T-cell (primary cell): Measurements from ENCODE around the gene IL9R. TPM values are rescaled to one million over a fixed set of nuclear protein-coding genes. Genes with fewer than 3 reads are reported as not detected.
"Not testable (repeated sequence)": the region's sequence is repeated elsewhere in the genome, so short reads cannot be mapped to it uniquely, and the experiment has no call there.

Source experiments
- ATAC-seq, 4 experiments: fragments of 200-7000 bp in 3 of 4; fragments of 150-1000 bp in 1 of 4; cut with Tn5 transposase; replicated peaks in 1 of 4; 1 replicate in 3 of 4; 2 replicates in 1 of 4; pipeline ENCODE4 v1.10.0; 2021; ENCODE audit warnings: moderate library complexity in 3 of 4, mild to moderate bottlenecking in 2 of 4, moderate number of reproducible peaks in 1 of 4
- CTCF ChIA-PET, 2 donors: fragments of 300-600 bp; sonication (Branson Sonifier 250); formaldehyde crosslinking; loops; one replicate each; lab custom pipeline; 2022; ENCODE audit warnings: antibody characterized with exemption in 2 of 2; lab: Charles Lee
- POLR2A ChIA-PET, 2 donors: fragments of 300-600 bp; sonication (Branson Sonifier 250); formaldehyde crosslinking; loops; one replicate each; lab custom pipeline; 2022; ENCODE audit warnings: antibody characterized with exemption in 2 of 2; lab: Charles Lee
- DNase-seq, 35 experiments: peaks; one replicate each; pipeline versions ENCODE4 v3.0.0 to v3.0.0-alpha.2; 2013 to 2023
- H3K27ac ChIP-seq: one replicate; pipeline ENCODE4 v1.5.1; 2013; ENCODE audit warnings: low read length
- H3K27me3 ChIP-seq, 2 experiments: replicated peaks in 1 of 2; 1 replicate in 1 of 2; 2 replicates in 1 of 2; pipeline versions ENCODE4 v1.6.1 to v1.7.0; 2013; ENCODE audit warnings: low read length in 1 of 2, mixed read lengths in 1 of 2; ENCODE audit not compliant: control insufficient read depth in 2 of 2, insufficient read depth in 2 of 2; ENCODE audit errors: extremely low read depth in 1 of 2
- H3K36me3 ChIP-seq, 2 donors: 1 replicate in 1 of 2; 2 replicates in 1 of 2; pipeline versions ENCODE4 v1.6.1 to v1.7.0; 2013; ENCODE audit warnings: low read length in 1 of 2; ENCODE audit not compliant: control insufficient read depth in 2 of 2, insufficient read depth in 1 of 2; ENCODE audit errors: extremely low read depth in 1 of 2
- H3K4me1 ChIP-seq, 2 experiments: 1 replicate in 1 of 2; 2 replicates in 1 of 2; pipeline versions ENCODE4 v1.6.1 to v1.7.0; 2013; ENCODE audit warnings: low read length in 2 of 2, mixed read lengths in 1 of 2; ENCODE audit not compliant: insufficient read depth in 2 of 2, control insufficient read depth in 1 of 2; ENCODE audit errors: extremely low read depth in 1 of 2
- H3K4me3 ChIP-seq, 2 donors: 1 replicate in 1 of 2; 2 replicates in 1 of 2; pipeline versions ENCODE4 v1.5.1 to v1.7.0; 2013; ENCODE audit warnings: mild to moderate bottlenecking in 2 of 2, low read length in 1 of 2, moderate library complexity in 1 of 2; ENCODE audit not compliant: control insufficient read depth in 1 of 2; ENCODE audit errors: extremely low read depth in 1 of 2
- H3K9me3 ChIP-seq: 2 replicates; pipeline ENCODE4 v1.7.0; 2013
- H3K27ac Mint-ChIP-seq, 2 donors: one replicate each; pipeline ENCODE4 v1.8.0; 2020 to 2021; ENCODE audit warnings: mild to moderate bottlenecking in 2 of 2, mixed read lengths in 2 of 2
- H3K27me3 Mint-ChIP-seq, 2 donors: one replicate each; pipeline ENCODE4 v1.8.0; 2021 to 2022; ENCODE audit warnings: mixed read lengths in 2 of 2
- H3K36me3 Mint-ChIP-seq: one replicate; pipeline ENCODE4 v1.8.0; 2021; ENCODE audit warnings: mixed read lengths
- H3K4me1 Mint-ChIP-seq, 3 donors: one replicate each; pipeline ENCODE4 v1.8.0; 2020 to 2022; ENCODE audit warnings: mixed read lengths in 3 of 3, mild to moderate bottlenecking in 1 of 3
- H3K4me3 Mint-ChIP-seq, 3 donors: one replicate each; pipeline ENCODE4 v1.8.0; 2020 to 2022; ENCODE audit warnings: mild to moderate bottlenecking in 3 of 3, mixed read lengths in 3 of 3, moderate library complexity in 3 of 3
- H3K9me3 Mint-ChIP-seq, 3 donors: one replicate each; pipeline ENCODE4 v1.8.0; 2020 to 2022; ENCODE audit warnings: mixed read lengths in 3 of 3
- WGBS: methylation state at CpG from one replicate; pipeline ENCODE4 v1.1.5; 2013; ENCODE audit warnings: missing lambda C conversion rate; ENCODE audit not compliant: insufficient coverage; 5-methylcytosine and 5-hydroxymethylcytosine counted together
- total RNA-seq, 35 experiments: library from RNA in 6 of 35; stranded (reverse) in 6 of 35; fragments of 120-200 nt in 1 of 35; gene quantifications; one replicate each; pipeline versions ENCODE4 v1.2.1 to v1.2.4 and lab custom pipeline; 2013 to 2026

Gene IL9R
- total RNA-seq, 5 donors from 2014 or later (not counting 1 experiment from before 2014, with no cell fraction given), result 2.0 to 39.8 (median 15.9) TPM

DNA sequence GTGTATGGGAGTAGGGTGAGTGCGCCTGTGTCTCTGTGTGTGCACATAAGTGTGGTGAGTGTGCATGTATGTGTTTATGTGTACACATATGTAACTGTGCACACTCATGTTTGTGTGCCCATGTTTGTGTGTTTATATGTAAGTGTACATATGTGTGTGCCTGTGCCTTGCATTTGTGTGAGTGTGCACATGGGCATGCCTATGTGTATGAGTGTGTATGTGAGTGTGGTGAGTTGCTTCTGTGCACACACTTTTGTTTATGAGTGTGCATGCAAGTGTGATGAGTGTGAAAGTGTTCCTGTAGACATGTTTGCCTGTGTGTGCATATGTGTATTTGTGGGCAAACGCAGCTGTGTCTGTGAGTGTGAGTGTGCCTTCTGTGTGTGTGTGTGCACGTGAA is 7.2 kb downstream of the IL9R start:
- H3K36me3 ChIP-seq, result no peaks in the 10 kb centered on the region
- Mint-ChIP-seq H3K36me3 (no peaks in the 10 kb centered on the region), H3K27ac (no peak overlapping the region), H3K27me3 (no peaks in the 10 kb centered on the region), H3K9me3 (no peaks in the 10 kb centered on the region), H3K4me1 (peaks cover 7 to 33% (median 7%) of the 10 kb centered on the region in 3 donors), H3K4me3 (no peak overlapping the region)
- H3K27me3 ChIP-seq, result no peaks in the 10 kb centered on the region
- peaks cover 0 to 12% of the 10 kb centered on the region in 2 experiments for H3K4me1 ChIP-seq
- H3K27ac ChIP-seq, result no peak overlapping the region
- no peak for ATAC-seq
- ChIA-PET CTCF (no interaction called here), POLR2A (no interaction called here)
- no peaks in the 10 kb centered on the region for H3K9me3 ChIP-seq
- 100% methylated on average over 2 of the region's 3 CpGs for WGBS
- no peak for DNase-seq
- no peak overlapping the region for H3K4me3 ChIP-seq

- Mint-ChIP-seq H3K36me3 (no peaks in the 10 kb centered on the region), H3K27me3 (no peaks in the 10 kb centered on the region), H3K4me3 (no peak overlapping the region), H3K9me3 (no peaks in the 10 kb centered on the region), H3K4me1 (peaks cover 7 to 32% (median 7%) of the 10 kb centered on the region in 3 donors), H3K27ac (no peak overlapping the region)
- Histone ChIP-seq H3K4me3 (no peak overlapping the region), H3K27ac (no peak overlapping the region), H3K27me3 (no peaks in the 10 kb centered on the region), H3K9me3 (no peaks in the 10 kb centered on the region), H3K36me3 (no peaks in the 10 kb centered on the region), H3K4me1 (peaks cover 0 to 12% of the 10 kb centered on the region in 2 experiments)
- ATAC-seq (no peak), DNase-seq (no peak)
- ChIA-PET POLR2A (no interaction called here), CTCF (no interaction called here)
- WGBS, result 61% methylated on average over 2 of the region's 6 CpGs
Observed at GRCh38 chrX:156005144-156005543, 7.6 kb downstream of the IL9R start.

DNA sequence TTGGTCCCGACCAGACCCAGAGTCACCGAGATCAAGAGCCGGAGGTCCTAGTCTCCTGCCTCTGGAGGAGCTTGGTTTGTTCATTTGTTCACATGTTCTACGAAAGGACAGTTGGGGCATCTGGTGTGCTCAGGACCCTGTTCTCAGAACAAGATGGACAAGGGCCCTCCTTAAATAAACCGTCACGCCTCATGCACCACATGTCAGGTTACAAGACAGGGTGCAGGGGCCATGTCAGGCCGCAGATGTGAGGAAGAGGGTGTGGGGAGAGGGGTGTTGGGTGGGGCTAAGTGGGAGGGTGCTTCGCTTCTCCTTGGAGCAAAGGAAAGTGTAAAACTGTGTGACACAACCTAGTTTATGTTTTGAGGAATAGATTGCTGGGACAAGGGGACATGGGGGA is 9.0 kb downstream of the IL9R start:
- POLR2A ChIA-PET, H3K9me3 Mint-ChIP-seq, H3K27me3 ChIP-seq, DNase-seq, ATAC-seq, H3K9me3 ChIP-seq, H3K27me3 Mint-ChIP-seq, H3K27ac Mint-ChIP-seq, H3K27ac ChIP-seq, H3K4me3 Mint-ChIP-seq, H3K4me3 ChIP-seq, H3K36me3 ChIP-seq, CTCF ChIA-PET, H3K4me1 ChIP-seq, H3K36me3 Mint-ChIP-seq: not testable (repeated sequence)
- WGBS, result 94% methylated on average over 2 of the region's 8 CpGs
- H3K4me1 Mint-ChIP-seq, result peaks cover 4 to 21% (median 4%) of the 10 kb centered on the region in 3 donors

DNA sequence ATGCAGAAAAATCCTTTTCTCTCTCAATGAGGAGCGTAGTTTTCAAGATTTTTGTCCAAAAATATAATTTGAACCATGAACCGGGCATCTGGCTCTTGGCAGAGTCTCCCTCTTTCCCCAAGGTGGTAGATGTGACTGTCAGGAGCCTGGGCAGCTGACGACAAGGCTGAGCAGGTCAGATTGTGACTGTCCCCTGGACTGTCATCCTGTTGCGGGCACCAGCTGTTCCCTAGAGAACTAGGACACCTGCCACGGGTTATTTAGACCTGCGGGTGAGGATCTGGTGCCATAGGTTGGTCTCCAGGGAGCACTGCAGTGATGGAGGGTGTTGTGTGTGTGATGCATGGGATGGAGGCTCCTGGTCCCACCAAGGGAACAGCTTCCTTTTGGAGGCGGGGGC is 10.9 kb downstream of the IL9R start:
- H3K4me1 Mint-ChIP-seq, CTCF ChIA-PET, H3K36me3 Mint-ChIP-seq, H3K27me3 Mint-ChIP-seq, H3K9me3 Mint-ChIP-seq, H3K9me3 ChIP-seq, H3K4me3 Mint-ChIP-seq, H3K4me3 ChIP-seq, H3K36me3 ChIP-seq, H3K27ac ChIP-seq, ATAC-seq, H3K4me1 ChIP-seq, DNase-seq, POLR2A ChIA-PET, H3K27me3 ChIP-seq, H3K27ac Mint-ChIP-seq: not testable (repeated sequence)
- no CpG with 5 or more reads among the region's 7 CpGs for WGBS

- peaks cover 0 to 3% (median 0%) of the 10 kb centered on the region in 3 donors for H3K4me1 Mint-ChIP-seq
- no peaks in the 10 kb centered on the region for H3K4me1 ChIP-seq
- 71% methylated on average over 1 of the region's 1 CpG for WGBS
Observed at GRCh38 chrX:156008915-156009314, 11.4 kb downstream of the IL9R start.

DNA sequence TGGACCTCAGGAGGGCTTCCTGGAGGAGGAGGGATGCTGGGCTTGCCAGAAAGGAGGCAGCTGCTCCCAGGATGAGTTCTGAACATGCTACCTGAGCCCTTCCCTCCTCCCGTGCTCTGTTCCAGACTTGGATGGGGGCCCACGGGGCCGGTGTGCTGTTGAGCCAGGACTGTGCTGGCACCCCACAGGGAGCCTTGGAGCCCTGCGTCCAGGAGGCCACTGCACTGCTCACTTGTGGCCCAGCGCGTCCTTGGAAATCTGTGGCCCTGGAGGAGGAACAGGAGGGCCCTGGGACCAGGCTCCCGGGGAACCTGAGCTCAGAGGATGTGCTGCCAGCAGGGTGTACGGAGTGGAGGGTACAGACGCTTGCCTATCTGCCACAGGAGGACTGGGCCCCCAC is 12.2 kb downstream of the IL9R start:
- no CpG with 5 or more reads among the region's 9 CpGs for WGBS
- H3K9me3 ChIP-seq, DNase-seq, POLR2A ChIA-PET, H3K4me1 ChIP-seq, H3K9me3 Mint-ChIP-seq, H3K4me3 Mint-ChIP-seq, H3K36me3 ChIP-seq, ATAC-seq, H3K27me3 Mint-ChIP-seq, H3K36me3 Mint-ChIP-seq, H3K4me3 ChIP-seq, H3K4me1 Mint-ChIP-seq, H3K27ac ChIP-seq, H3K27ac Mint-ChIP-seq, H3K27me3 ChIP-seq, CTCF ChIA-PET: not testable (repeated sequence)

More at GRCh38 chrX:156008915-156009314, 11.4 kb downstream of the IL9R start:
- H3K27me3 ChIP-seq, result no peaks in the 10 kb centered on the region
- DNase-seq (no peak), ATAC-seq (no peak)
- no peaks in the 10 kb centered on the region for H3K9me3 ChIP-seq
- no peaks in the 10 kb centered on the region for H3K36me3 ChIP-seq
- Mint-ChIP-seq H3K9me3 (no peaks in the 10 kb centered on the region), H3K27ac (no peak overlapping the region), H3K4me3 (no peak overlapping the region), H3K27me3 (no peaks in the 10 kb centered on the region), H3K36me3 (no peaks in the 10 kb centered on the region)
- H3K27ac ChIP-seq, result no peak overlapping the region
- ChIA-PET CTCF (no interaction called here), POLR2A (no interaction called here)
- no peak overlapping the region for H3K4me3 ChIP-seq

DNA sequence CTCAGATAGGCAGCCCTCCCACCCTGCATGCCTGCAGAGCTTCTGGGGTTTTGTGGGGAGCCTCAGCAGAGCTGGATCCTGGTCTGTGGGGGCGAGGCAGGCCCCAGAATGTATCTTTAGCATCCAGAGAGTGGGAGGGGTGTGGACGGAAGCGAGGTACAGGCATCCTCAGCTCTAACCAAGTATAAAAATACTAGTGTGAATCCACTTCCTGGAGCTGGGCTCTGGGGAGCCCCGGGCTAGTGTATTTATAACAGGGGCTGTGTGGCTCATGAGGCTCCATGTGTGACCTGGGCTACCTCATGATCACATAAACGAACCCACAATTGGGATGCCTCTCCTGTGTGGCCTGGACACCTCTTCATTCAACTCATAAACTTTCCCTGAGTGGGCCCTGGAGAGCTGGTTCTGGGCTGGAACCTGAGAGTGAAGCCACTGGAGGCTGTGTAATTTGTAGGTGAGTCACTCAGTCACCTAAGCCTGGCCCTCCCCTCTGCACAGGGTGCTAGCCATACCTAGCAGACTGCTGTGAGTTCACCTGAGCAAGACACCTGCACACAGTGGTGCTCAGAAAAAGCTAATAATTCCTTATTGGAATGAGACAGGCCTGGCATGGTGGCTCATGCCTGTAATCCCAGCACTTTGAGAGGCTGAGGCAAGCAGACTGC is 15.9 kb downstream of the IL9R start:
- H3K4me1 ChIP-seq, H3K36me3 ChIP-seq, H3K27me3 Mint-ChIP-seq, DNase-seq, H3K4me3 ChIP-seq, H3K27ac ChIP-seq, H3K36me3 Mint-ChIP-seq, CTCF ChIA-PET, POLR2A ChIA-PET, H3K9me3 ChIP-seq, H3K4me1 Mint-ChIP-seq, H3K27me3 ChIP-seq, H3K9me3 Mint-ChIP-seq, H3K4me3 Mint-ChIP-seq, H3K27ac Mint-ChIP-seq: not testable (repeated sequence)
- WGBS, result no CpG with 5 or more reads among the region's 5 CpGs
- ATAC-seq, result peak; percentile 48 to 70 (median 58)
